K562 (cell line): ENCODE results near the gene OBSL1. TPM values are rescaled to one million over a fixed set of nuclear protein-coding genes. Genes with fewer than 3 reads are reported as not detected.

ENCODE experiments used
- CHD1 ChIP-seq: fragments of 200-600 bp; sonication (generic); IDR thresholded peaks from one replicate; pipeline ENCODE4 v1.6.1; 2012; ENCODE audit warnings: mild to moderate bottlenecking, moderate library complexity, low read length, inconsistent platforms
- ETV5 ChIP-seq: sonication (generic); formaldehyde crosslinking; IDR thresholded peaks from 2 replicates; pipeline ENCODE4 v1.4.0; 2020; ENCODE audit warnings: low read depth, mild to moderate bottlenecking, missing genetic modification reagents
- FOXM1 ChIP-seq, 2 experiments: fragments of 450-650 bp in 1 of 2; sonication (generic) in 1 of 2; formaldehyde crosslinking in 1 of 2; IDR thresholded peaks; 2 replicates each; pipeline versions ENCODE4 v1.6.1 to v1.9.0; 2017 to 2022; ENCODE audit warnings: low read depth in 2 of 2, mild to moderate bottlenecking in 2 of 2, missing genetic modification reagents in 1 of 2, moderate library complexity in 1 of 2
- HMGXB4 ChIP-seq: sonication (generic); formaldehyde crosslinking; IDR thresholded peaks from 2 replicates; pipeline ENCODE4 v1.8.1; 2023; ENCODE audit warnings: mild to moderate bottlenecking, missing genetic modification reagents
- KLF1 ChIP-seq: fragments of 450-650 bp; IDR thresholded peaks from 2 replicates; pipeline ENCODE4 v1.6.1; 2016; ENCODE audit warnings: missing genetic modification characterization, missing compliant biosample characterization
- NCOA4 ChIP-seq: fragments of 450-650 bp; IDR thresholded peaks from 2 replicates; pipeline ENCODE4 v1.6.1; 2018; ENCODE audit warnings: mild to moderate bottlenecking; ENCODE audit not compliant: partially characterized antibody
- PHTF2 ChIP-seq: fragments of 250-450 bp; sonication (Bioruptor Pico); IDR thresholded peaks from 2 replicates; pipeline ENCODE4 v1.5.0; 2021; ENCODE audit warnings: mild to moderate bottlenecking
- PRMT5 ChIP-seq: sonication (generic); formaldehyde crosslinking; IDR thresholded peaks from 2 replicates; pipeline ENCODE4 v1.5.0; 2020; ENCODE audit warnings: missing genetic modification reagents
- PYGO2 ChIP-seq: fragments of 450-650 bp; IDR thresholded peaks from 2 replicates; pipeline ENCODE4 v1.6.1; 2016; ENCODE audit warnings: mild to moderate bottlenecking, missing genetic modification characterization, moderate library complexity, missing compliant biosample characterization
- RFX1 ChIP-seq: fragments of 450-650 bp; IDR thresholded peaks from 2 replicates; pipeline ENCODE4 v1.6.1; 2016; ENCODE audit warnings: mild to moderate bottlenecking, moderate library complexity
- SRF ChIP-seq, 2 experiments: fragments of 250-450, 450-650 bp in 1 of 2; sonication (Bioruptor Pico) in 1 of 2; sonication (generic) in 1 of 2; formaldehyde crosslinking; IDR thresholded peaks; 2 replicates each; pipeline versions ENCODE4 v1.5.0 to v1.5.1; 2020 to 2022; ENCODE audit warnings: mild to moderate bottlenecking in 1 of 2, missing genetic modification reagents in 1 of 2
- STAT5B ChIP-seq: fragments of 250-450 bp; sonication (Bioruptor Pico); IDR thresholded peaks from 2 replicates; pipeline ENCODE4 v1.8.0; 2021; ENCODE audit warnings: mild to moderate bottlenecking, inconsistent platforms
- STAT6 ChIP-seq: sonication (generic); formaldehyde crosslinking; IDR thresholded peaks from 2 replicates; pipeline ENCODE4 v1.8.1; 2023; ENCODE audit warnings: mild to moderate bottlenecking, missing genetic modification reagents
- TCF3 ChIP-seq: sonication (generic); formaldehyde crosslinking; IDR thresholded peaks from 2 replicates; pipeline ENCODE4 v1.4.0; 2020; ENCODE audit warnings: mild to moderate bottlenecking, missing genetic modification reagents
- TCF7 ChIP-seq: sonication (generic); IDR thresholded peaks from 2 replicates; pipeline ENCODE4 v1.6.1; 2016; ENCODE audit warnings: antibody characterized with exemption, borderline replicate concordance
- THRAP3 ChIP-seq: fragments of 450-650 bp; IDR thresholded peaks from 2 replicates; pipeline ENCODE4 v1.6.1; 2016; ENCODE audit warnings: mild to moderate bottlenecking, inconsistent platforms, borderline replicate concordance
- TRIM24 ChIP-seq, 2 experiments: fragments of 450-650 bp; IDR thresholded peaks; 2 replicates each; pipeline ENCODE4 v1.6.1; 2016
- ZFP30 ChIP-seq: fragments of 250-450 bp; sonication (Bioruptor Pico); IDR thresholded peaks from 2 replicates; pipeline ENCODE4 v1.8.0; 2022; ENCODE audit warnings: moderate library complexity, mild to moderate bottlenecking, inconsistent platforms, borderline replicate concordance
- ZHX1 ChIP-seq: fragments of 150-350 bp; conservative IDR thresholded peaks from 2 replicates; pipeline ENCODE4 v1.6.1; 2014; ENCODE audit warnings: low read length
- ZNF165 ChIP-seq: fragments of 250-450 bp; sonication (Bioruptor Pico); IDR thresholded peaks from 2 replicates; pipeline ENCODE4 v1.4.0; 2020; ENCODE audit warnings: borderline replicate concordance
- ZNF584 ChIP-seq: fragments of 200-800 bp; sonication (Bioruptor generic); IDR thresholded peaks from 2 replicates; pipeline ENCODE4 v1.6.1; 2016; ENCODE audit warnings: low read depth, mild to moderate bottlenecking, missing genetic modification characterization, missing compliant biosample characterization
- polyA plus RNA-seq, 8 experiments: library from polyadenylated mRNA; depleted of rRNA in 4 of 8; stranded (reverse) in 5 of 8; unstranded in 3 of 8; fragments of >200 nt; fragmentation: Nextera tagmentation in 2 of 8; fragmentation: Illumina TruSeq in 1 of 8; extraction: Ambion mirVana in 2 of 8; extraction: Trizol in 1 of 8; gene quantifications; 2 replicates each; pipeline versions ENCODE4 v1.2.1 to v1.2.3, GENCODE V29; 2011 to 2014; ENCODE audit warnings: inconsistent platforms in 1 of 8, missing spikeins in 1 of 8
- total RNA-seq, 7 experiments: library from RNA; depleted of rRNA in 6 of 7; stranded (reverse); fragments of >200 nt in 6 of 7; fragmentation: Illumina TruSeq in 2 of 7; extraction: Trizol in 2 of 7; gene quantifications; 2 replicates each; pipeline versions ENCODE4 v1.2.1 to v1.2.3, GENCODE V29; 2011 to 2021; ENCODE audit warnings: low replicate concordance in 1 of 7

Gene OBSL1
- total and polyA plus RNA-seq, 9 of the 15 experiments (the other 6 are each of a cell fraction or from before 2014, with no cell fraction given) = 1.2 to 26.6 (median 8.6) TPM

- TF ChIP-seq ZFP30 (no peak), TCF3 (CRISPR knock-in tag) (peak; percentile 88), ZNF584 (CRISPR knock-in tag) (0 out of 2 replicates have a peak, but pooled peaks have one; percentile 39), ZHX1 (no peak), PHTF2 (CRISPR knock-in tag) (no peak), CHD1 (no peak), ETV5 (CRISPR knock-in tag) (peak; percentile 51; the same call in 1 of the 2 replicates), HMGXB4 (CRISPR knock-in tag) (no peak), KLF1 (no peak), RFX1 (no peak), PRMT5 (CRISPR knock-in tag) (no peak), STAT6 (CRISPR knock-in tag) (no peak), SRF (CRISPR knock-in tag; IDR thresholded peaks at IDR 0.05) (no peak), PYGO2 (tag) (no peak), ZNF165 (CRISPR knock-in tag) (no peak), TRIM24 (IDR thresholded peaks at IDR 0.05) (peak; percentile 79 to 82), TCF7 (no peak), FOXM1 (IDR thresholded peaks at IDR 0.05; ENCODE audit: low read depth) (no peak), FOXM1 (CRISPR knock-in tag; IDR thresholded peaks at IDR 0.05; ENCODE audit: low read depth) (no peak), NCOA4 (no peak), THRAP3 (no peak), STAT5B (CRISPR knock-in tag) (no peak)
Measured at GRCh38 chr2:219571311-219572236, at the start of gene OBSL1 (continued).
